GM23338 (cell line): ENCODE data around the gene GFPT2. TPM values are rescaled to one million over a fixed set of nuclear protein-coding genes. Genes with fewer than 3 reads are reported as not detected.

ENCODE experiments used
- ATAC-seq: fragments of 200-7000 bp; cut with Tn5 transposase; 3 replicates; pipeline ENCODE4 v1.9.1; 2020
- DNase-seq: peaks from one replicate; pipeline ENCODE4 v3.0.0-alpha.2; 2015; ENCODE audit warnings: low spot score
- H2AFZ ChIP-seq: fragments of 200-600 bp; sonication (generic); 2 replicates; pipeline ENCODE4 v1.8.0; 2016; ENCODE audit warnings: antibody characterized with exemption, mild to moderate bottlenecking, moderate library complexity
- H3F3A ChIP-seq: fragments of 200-600 bp; sonication (generic); replicated peaks from 2 replicates; pipeline ENCODE4 v1.8.0; 2017; ENCODE audit warnings: antibody characterized with exemption, mixed run types, low read depth
- H3K27ac ChIP-seq: fragments of 200-600 bp; sonication (generic); 2 replicates; pipeline ENCODE4 v1.6.1; 2016; ENCODE audit warnings: low read depth
- H3K27me3 ChIP-seq: fragments of 200-600 bp; sonication (generic); 2 replicates; pipeline ENCODE4 v1.8.0; 2016; ENCODE audit warnings: mild to moderate bottlenecking, mixed run types, moderate library complexity; ENCODE audit not compliant: insufficient read depth
- H3K36me3 ChIP-seq: fragments of 200-600 bp; sonication (generic); 2 replicates; pipeline ENCODE4 v1.8.0; 2016; ENCODE audit warnings: mild to moderate bottlenecking; ENCODE audit not compliant: insufficient read depth
- H3K4me1 ChIP-seq: fragments of 200-600 bp; sonication (generic); 2 replicates; pipeline ENCODE4 v1.8.0; 2016; ENCODE audit warnings: mild to moderate bottlenecking, moderate library complexity; ENCODE audit not compliant: insufficient read depth
- H3K4me2 ChIP-seq: fragments of 200-600 bp; sonication (generic); 2 replicates; pipeline ENCODE4 v1.7.1; 2017; ENCODE audit warnings: mixed run types
- H3K4me3 ChIP-seq: fragments of 200-600 bp; sonication (generic); 2 replicates; pipeline ENCODE4 v1.6.1; 2016; ENCODE audit warnings: mixed run types
- H3K79me2 ChIP-seq: fragments of 200-600 bp; sonication (generic); replicated peaks from 2 replicates; pipeline ENCODE4 v1.8.0; 2017; ENCODE audit warnings: mild to moderate bottlenecking; ENCODE audit not compliant: insufficient read depth
- H3K9me2 ChIP-seq: fragments of 200-600 bp; sonication (generic); 2 replicates; pipeline ENCODE4 v1.8.0; 2017; ENCODE audit not compliant: insufficient read depth
- H4K20me1 ChIP-seq: fragments of 200-600 bp; sonication (generic); replicated peaks from 2 replicates; pipeline ENCODE4 v1.8.0; 2017; ENCODE audit warnings: mild to moderate bottlenecking; ENCODE audit not compliant: insufficient read depth
- H3K27ac Mint-ChIP-seq: 2 replicates; pipeline ENCODE4 v1.8.0; 2020; ENCODE audit warnings: inconsistent platforms, mild to moderate bottlenecking, moderate library complexity, mixed read lengths
- H3K27me3 Mint-ChIP-seq: 3 replicates; pipeline ENCODE4 v1.8.0; 2022; ENCODE audit warnings: low read depth, mild to moderate bottlenecking, moderate library complexity, mixed read lengths, inconsistent platforms; ENCODE audit not compliant: insufficient read depth, poor library complexity
- H3K36me3 Mint-ChIP-seq: 3 replicates; pipeline ENCODE4 v1.8.0; 2021; ENCODE audit warnings: low read depth, mild to moderate bottlenecking, inconsistent platforms, moderate library complexity, mixed read lengths
- H3K4me1 Mint-ChIP-seq: 3 replicates; pipeline ENCODE4 v1.8.0; 2020; ENCODE audit warnings: mild to moderate bottlenecking, inconsistent platforms, mixed read lengths
- H3K4me3 Mint-ChIP-seq: 3 replicates; pipeline ENCODE4 v1.8.0; 2021; ENCODE audit warnings: moderate library complexity, mild to moderate bottlenecking, inconsistent platforms, mixed read lengths
- H3K9me3 Mint-ChIP-seq: 3 replicates; pipeline ENCODE4 v1.8.0; 2020; ENCODE audit warnings: moderate library complexity, mild to moderate bottlenecking, inconsistent platforms, mixed read lengths
- CREB1 ChIP-seq: fragments of 250-450 bp; sonication (Bioruptor Pico); IDR thresholded peaks from 2 replicates; pipeline ENCODE4 v1.5.0; 2020; ENCODE audit warnings: low read depth, mild to moderate bottlenecking, moderate library complexity
- EZH2 ChIP-seq: fragments of 200-600 bp; sonication (generic); IDR thresholded peaks from one replicate; pipeline ENCODE4 v1.8.0; 2017; ENCODE audit warnings: antibody characterized with exemption, mild to moderate bottlenecking, low read depth; ENCODE audit not compliant: unreplicated experiment
- EZH2phosphoT487 ChIP-seq: fragments of 200-600 bp; sonication (generic); IDR thresholded peaks from one replicate; pipeline ENCODE4 v1.8.1; 2018; ENCODE audit warnings: antibody characterized with exemption; ENCODE audit not compliant: unreplicated experiment
- JUNB ChIP-seq: IDR thresholded peaks from one replicate; pipeline ENCODE4 v1.6.1; 2016; ENCODE audit warnings: antibody characterized with exemption; ENCODE audit not compliant: unreplicated experiment
- NANOG ChIP-seq: IDR thresholded peaks from 2 replicates; pipeline ENCODE4 v1.6.1; 2016; ENCODE audit warnings: antibody characterized with exemption, borderline replicate concordance
- POLR2AphosphoS5 ChIP-seq: IDR thresholded peaks from 2 replicates; pipeline ENCODE4 v1.6.1; 2016; ENCODE audit warnings: antibody characterized with exemption, low read depth
- STAT1 ChIP-seq: IDR thresholded peaks from one replicate; pipeline ENCODE4 v1.6.1; 2016; ENCODE audit warnings: antibody characterized with exemption; ENCODE audit not compliant: unreplicated experiment
- ZNF114 ChIP-seq: fragments of 250-450 bp; sonication (Bioruptor Pico); IDR thresholded peaks from 2 replicates; pipeline ENCODE4 v1.5.0; 2020; ENCODE audit warnings: mild to moderate bottlenecking, moderate library complexity
- ZNF331 ChIP-seq: fragments of 250-450 bp; sonication (Bioruptor Pico); IDR thresholded peaks from 2 replicates; pipeline ENCODE4 v1.5.0; 2020; ENCODE audit warnings: low read depth, mild to moderate bottlenecking, moderate library complexity
- polyA plus RNA-seq: library from polyadenylated mRNA; unstranded; fragments of >200 nt; fragmentation: Nextera tagmentation; extraction: Ambion mirVana; gene quantifications from 2 replicates; pipeline ENCODE4 v1.2.1, GENCODE V29; 2016
- total RNA-seq: library from RNA; depleted of rRNA; stranded (reverse); fragments of >200 nt; shearing (Covaris generic); gene quantifications from 2 replicates; pipeline ENCODE4 v1.2.3, GENCODE V29; 2014
- TF ChIP-seq, protein P1 (sequence below): IDR thresholded peaks from one replicate; pipeline ENCODE4 v1.6.1; 2018; ENCODE audit warnings: antibody characterized with exemption; ENCODE audit not compliant: unreplicated experiment
- TF ChIP-seq, protein P2 (sequence below): fragments of 250-450 bp; sonication (Bioruptor Pico); IDR thresholded peaks from 2 replicates; pipeline ENCODE4 v1.5.0; 2020; ENCODE audit warnings: mild to moderate bottlenecking, moderate library complexity
- TF ChIP-seq, protein P3 (sequence below): IDR thresholded peaks from 2 replicates; pipeline ENCODE4 v1.6.1; 2016; ENCODE audit warnings: antibody characterized with exemption
- TF ChIP-seq, protein P4 (sequence below), 2 experiments: fragments of 200-600 bp in 1 of 2; sonication (generic) in 1 of 2; conservative IDR thresholded peaks; 2 replicates each; pipeline versions ENCODE4 v1.5.1 to v1.6.1; 2016 to 2017; ENCODE audit warnings: antibody characterized with exemption in 2 of 2, low read depth in 2 of 2, mild to moderate bottlenecking in 2 of 2, moderate library complexity in 1 of 2

Gene GFPT2
- total and polyA plus RNA-seq, 2 experiments from 2014 or later: 82.6 to 120 TPM

DNA sequence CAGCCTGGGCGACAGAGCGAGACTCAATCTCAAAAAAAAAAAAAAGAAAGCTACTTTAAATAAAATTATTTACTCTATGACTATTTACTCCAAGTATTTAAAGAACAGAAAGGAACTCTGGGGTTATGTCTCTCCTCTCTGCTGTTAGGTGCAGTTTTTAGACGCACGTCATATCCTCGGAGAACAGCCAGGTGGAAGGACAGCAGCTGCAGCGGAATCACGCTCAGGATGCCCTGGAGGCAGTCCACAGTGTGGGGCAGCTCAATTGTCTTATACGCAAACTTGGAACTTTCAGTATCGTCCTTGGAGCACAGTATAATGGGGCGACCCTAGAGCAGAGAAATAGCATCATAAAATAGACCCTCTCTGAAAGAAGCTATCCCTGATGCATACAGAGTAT is 50.9 kb downstream of the GFPT2 start:
- Histone ChIP-seq H3K79me2 (no peaks in the 10 kb centered on the region), H3K36me3 (peaks cover 30% of the 10 kb centered on the region), H3K4me2 (no peak overlapping the region), H2AFZ (no peak overlapping the region), H3K4me3 (no peak overlapping the region), H3K4me1 (no peaks in the 10 kb centered on the region), H4K20me1 (peaks cover 17% of the 10 kb centered on the region; the same call in 1 of the 2 replicates), H3K9me2 (no peaks in the 10 kb centered on the region), H3F3A (0 out of 2 replicates have a peak, but pooled peaks cover 11% of the 10 kb centered on the region), H3K27ac (no peak overlapping the region), H3K27me3 (no peaks in the 10 kb centered on the region)
- Mint-ChIP-seq H3K27me3 (peaks cover 20% of the 10 kb centered on the region), H3K27ac (no peak overlapping the region), H3K9me3 (peaks cover 3% of the 10 kb centered on the region; the same call in 1 of the 3 replicates), H3K4me1 (peaks cover 2% of the 10 kb centered on the region), H3K4me3 (no peak overlapping the region), H3K36me3 (peaks cover 80% of the 10 kb centered on the region)
- TF ChIP-seq, protein P1, sequence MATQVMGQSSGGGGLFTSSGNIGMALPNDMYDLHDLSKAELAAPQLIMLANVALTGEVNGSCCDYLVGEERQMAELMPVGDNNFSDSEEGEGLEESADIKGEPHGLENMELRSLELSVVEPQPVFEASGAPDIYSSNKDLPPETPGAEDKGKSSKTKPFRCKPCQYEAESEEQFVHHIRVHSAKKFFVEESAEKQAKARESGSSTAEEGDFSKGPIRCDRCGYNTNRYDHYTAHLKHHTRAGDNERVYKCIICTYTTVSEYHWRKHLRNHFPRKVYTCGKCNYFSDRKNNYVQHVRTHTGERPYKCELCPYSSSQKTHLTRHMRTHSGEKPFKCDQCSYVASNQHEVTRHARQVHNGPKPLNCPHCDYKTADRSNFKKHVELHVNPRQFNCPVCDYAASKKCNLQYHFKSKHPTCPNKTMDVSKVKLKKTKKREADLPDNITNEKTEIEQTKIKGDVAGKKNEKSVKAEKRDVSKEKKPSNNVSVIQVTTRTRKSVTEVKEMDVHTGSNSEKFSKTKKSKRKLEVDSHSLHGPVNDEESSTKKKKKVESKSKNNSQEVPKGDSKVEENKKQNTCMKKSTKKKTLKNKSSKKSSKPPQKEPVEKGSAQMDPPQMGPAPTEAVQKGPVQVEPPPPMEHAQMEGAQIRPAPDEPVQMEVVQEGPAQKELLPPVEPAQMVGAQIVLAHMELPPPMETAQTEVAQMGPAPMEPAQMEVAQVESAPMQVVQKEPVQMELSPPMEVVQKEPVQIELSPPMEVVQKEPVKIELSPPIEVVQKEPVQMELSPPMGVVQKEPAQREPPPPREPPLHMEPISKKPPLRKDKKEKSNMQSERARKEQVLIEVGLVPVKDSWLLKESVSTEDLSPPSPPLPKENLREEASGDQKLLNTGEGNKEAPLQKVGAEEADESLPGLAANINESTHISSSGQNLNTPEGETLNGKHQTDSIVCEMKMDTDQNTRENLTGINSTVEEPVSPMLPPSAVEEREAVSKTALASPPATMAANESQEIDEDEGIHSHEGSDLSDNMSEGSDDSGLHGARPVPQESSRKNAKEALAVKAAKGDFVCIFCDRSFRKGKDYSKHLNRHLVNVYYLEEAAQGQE: no peak
- no peak for TF ChIP-seq EZH2phosphoT487
- TF ChIP-seq, protein P2, sequence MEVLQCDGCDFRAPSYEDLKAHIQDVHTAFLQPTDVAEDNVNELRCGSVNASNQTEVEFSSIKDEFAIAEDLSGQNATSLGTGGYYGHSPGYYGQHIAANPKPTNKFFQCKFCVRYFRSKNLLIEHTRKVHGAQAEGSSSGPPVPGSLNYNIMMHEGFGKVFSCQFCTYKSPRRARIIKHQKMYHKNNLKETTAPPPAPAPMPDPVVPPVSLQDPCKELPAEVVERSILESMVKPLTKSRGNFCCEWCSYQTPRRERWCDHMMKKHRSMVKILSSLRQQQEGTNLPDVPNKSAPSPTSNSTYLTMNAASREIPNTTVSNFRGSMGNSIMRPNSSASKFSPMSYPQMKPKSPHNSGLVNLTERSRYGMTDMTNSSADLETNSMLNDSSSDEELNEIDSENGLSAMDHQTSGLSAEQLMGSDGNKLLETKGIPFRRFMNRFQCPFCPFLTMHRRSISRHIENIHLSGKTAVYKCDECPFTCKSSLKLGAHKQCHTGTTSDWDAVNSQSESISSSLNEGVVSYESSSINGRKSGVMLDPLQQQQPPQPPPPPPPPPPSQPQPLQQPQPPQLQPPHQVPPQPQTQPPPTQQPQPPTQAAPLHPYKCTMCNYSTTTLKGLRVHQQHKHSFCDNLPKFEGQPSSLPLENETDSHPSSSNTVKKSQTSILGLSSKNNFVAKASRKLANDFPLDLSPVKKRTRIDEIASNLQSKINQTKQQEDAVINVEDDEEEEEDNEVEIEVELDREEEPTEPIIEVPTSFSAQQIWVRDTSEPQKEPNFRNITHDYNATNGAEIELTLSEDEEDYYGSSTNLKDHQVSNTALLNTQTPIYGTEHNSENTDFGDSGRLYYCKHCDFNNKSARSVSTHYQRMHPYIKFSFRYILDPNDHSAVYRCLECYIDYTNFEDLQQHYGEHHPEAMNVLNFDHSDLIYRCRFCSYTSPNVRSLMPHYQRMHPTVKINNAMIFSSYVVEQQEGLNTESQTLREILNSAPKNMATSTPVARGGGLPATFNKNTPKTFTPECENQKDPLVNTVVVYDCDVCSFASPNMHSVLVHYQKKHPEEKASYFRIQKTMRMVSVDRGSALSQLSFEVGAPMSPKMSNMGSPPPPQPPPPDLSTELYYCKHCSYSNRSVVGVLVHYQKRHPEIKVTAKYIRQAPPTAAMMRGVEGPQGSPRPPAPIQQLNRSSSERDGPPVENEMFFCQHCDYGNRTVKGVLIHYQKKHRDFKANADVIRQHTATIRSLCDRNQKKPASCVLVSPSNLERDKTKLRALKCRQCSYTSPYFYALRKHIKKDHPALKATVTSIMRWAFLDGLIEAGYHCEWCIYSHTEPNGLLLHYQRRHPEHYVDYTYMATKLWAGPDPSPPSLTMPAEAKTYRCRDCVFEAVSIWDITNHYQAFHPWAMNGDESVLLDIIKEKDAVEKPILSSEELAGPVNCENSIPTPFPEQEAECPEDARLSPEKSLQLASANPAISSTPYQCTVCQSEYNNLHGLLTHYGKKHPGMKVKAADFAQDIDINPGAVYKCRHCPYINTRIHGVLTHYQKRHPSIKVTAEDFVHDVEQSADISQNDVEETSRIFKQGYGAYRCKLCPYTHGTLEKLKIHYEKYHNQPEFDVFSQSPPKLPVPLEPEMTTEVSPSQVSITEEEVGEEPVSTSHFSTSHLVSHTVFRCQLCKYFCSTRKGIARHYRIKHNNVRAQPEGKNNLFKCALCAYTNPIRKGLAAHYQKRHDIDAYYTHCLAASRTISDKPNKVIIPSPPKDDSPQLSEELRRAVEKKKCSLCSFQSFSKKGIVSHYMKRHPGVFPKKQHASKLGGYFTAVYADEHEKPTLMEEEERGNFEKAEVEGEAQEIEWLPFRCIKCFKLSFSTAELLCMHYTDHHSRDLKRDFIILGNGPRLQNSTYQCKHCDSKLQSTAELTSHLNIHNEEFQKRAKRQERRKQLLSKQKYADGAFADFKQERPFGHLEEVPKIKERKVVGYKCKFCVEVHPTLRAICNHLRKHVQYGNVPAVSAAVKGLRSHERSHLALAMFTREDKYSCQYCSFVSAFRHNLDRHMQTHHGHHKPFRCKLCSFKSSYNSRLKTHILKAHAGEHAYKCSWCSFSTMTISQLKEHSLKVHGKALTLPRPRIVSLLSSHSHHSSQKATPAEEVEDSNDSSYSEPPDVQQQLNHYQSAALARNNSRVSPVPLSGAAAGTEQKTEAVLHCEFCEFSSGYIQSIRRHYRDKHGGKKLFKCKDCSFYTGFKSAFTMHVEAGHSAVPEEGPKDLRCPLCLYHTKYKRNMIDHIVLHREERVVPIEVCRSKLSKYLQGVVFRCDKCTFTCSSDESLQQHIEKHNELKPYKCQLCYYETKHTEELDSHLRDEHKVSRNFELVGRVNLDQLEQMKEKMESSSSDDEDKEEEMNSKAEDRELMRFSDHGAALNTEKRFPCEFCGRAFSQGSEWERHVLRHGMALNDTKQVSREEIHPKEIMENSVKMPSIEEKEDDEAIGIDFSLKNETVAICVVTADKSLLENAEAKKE (CRISPR knock-in tag): no peak
- no peak for TF ChIP-seq JUNB
- no peak for TF ChIP-seq STAT1
- no peak for TF ChIP-seq NANOG
- no peak for TF ChIP-seq ZNF331 (CRISPR knock-in tag)
- TF ChIP-seq, protein P3, sequence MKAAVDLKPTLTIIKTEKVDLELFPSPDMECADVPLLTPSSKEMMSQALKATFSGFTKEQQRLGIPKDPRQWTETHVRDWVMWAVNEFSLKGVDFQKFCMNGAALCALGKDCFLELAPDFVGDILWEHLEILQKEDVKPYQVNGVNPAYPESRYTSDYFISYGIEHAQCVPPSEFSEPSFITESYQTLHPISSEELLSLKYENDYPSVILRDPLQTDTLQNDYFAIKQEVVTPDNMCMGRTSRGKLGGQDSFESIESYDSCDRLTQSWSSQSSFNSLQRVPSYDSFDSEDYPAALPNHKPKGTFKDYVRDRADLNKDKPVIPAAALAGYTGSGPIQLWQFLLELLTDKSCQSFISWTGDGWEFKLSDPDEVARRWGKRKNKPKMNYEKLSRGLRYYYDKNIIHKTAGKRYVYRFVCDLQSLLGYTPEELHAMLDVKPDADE: no peak
- TF ChIP-seq, protein P4, sequence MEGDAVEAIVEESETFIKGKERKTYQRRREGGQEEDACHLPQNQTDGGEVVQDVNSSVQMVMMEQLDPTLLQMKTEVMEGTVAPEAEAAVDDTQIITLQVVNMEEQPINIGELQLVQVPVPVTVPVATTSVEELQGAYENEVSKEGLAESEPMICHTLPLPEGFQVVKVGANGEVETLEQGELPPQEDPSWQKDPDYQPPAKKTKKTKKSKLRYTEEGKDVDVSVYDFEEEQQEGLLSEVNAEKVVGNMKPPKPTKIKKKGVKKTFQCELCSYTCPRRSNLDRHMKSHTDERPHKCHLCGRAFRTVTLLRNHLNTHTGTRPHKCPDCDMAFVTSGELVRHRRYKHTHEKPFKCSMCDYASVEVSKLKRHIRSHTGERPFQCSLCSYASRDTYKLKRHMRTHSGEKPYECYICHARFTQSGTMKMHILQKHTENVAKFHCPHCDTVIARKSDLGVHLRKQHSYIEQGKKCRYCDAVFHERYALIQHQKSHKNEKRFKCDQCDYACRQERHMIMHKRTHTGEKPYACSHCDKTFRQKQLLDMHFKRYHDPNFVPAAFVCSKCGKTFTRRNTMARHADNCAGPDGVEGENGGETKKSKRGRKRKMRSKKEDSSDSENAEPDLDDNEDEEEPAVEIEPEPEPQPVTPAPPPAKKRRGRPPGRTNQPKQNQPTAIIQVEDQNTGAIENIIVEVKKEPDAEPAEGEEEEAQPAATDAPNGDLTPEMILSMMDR (conservative IDR thresholded peaks at IDR 0.05; ENCODE audit: low read depth in 2 of 2): no peak
- no peak for TF ChIP-seq CREB1 (CRISPR knock-in tag)
- no peak for TF ChIP-seq ZNF114 (CRISPR knock-in tag)
- TF ChIP-seq EZH2: no peak
- TF ChIP-seq POLR2AphosphoS5: no peak
- DNase-seq (no peak), ATAC-seq (no peak)
